Keratinocyte (primary cell): ENCODE results near the gene PLTP. TPM values are rescaled to one million over a fixed set of nuclear protein-coding genes. Genes with fewer than 3 reads are reported as not detected.

Experiments used
- DNase-seq: peaks from one replicate; pipeline ENCODE4 v3.0.0-alpha.2; 2011; ENCODE audit warnings: low read depth, missing footprints, low spot score
- FAIRE-seq: peaks from 2 replicates; lab custom pipeline; 2011; peaks lifted over from hg19 to GRCh38; lab: Jason Lieb, UNC
- H2AFZ ChIP-seq: 2 replicates; pipeline ENCODE4 v1.6.0; 2012; ENCODE audit warnings: low read length, control low read depth, inconsistent platforms; ENCODE audit not compliant: control insufficient read depth
- H3K27ac ChIP-seq: 2 replicates; pipeline ENCODE4 v1.5.1; 2011; ENCODE audit warnings: low read length; ENCODE audit not compliant: control insufficient read depth, insufficient read depth
- H3K27me3 ChIP-seq: 3 replicates; pipeline ENCODE4 v1.6.0; 2011; ENCODE audit warnings: low read length; ENCODE audit not compliant: control insufficient read depth, insufficient read depth; ENCODE audit errors: extremely low read depth
- H3K36me3 ChIP-seq, 2 experiments: 2 replicates in 1 of 2; 3 replicates in 1 of 2; pipeline ENCODE4 v1.5.1; 2011; ENCODE audit warnings: low read length in 2 of 2, mild to moderate bottlenecking in 1 of 2; ENCODE audit not compliant: control insufficient read depth in 2 of 2, insufficient read depth in 2 of 2; ENCODE audit errors: extremely low read depth in 1 of 2
- H3K4me1 ChIP-seq: 3 replicates; pipeline ENCODE4 v1.5.1; 2011; ENCODE audit warnings: low read length; ENCODE audit not compliant: control insufficient read depth, insufficient read depth; ENCODE audit errors: extremely low read depth
- H3K4me2 ChIP-seq: 3 replicates; pipeline ENCODE4 v1.6.0; 2011; ENCODE audit warnings: low read depth, low read length; ENCODE audit not compliant: control insufficient read depth, insufficient read depth; ENCODE audit errors: extremely low read depth
- H3K4me3 ChIP-seq, 3 experiments: fragments of 200-600 bp in 1 of 3; sonication (generic) in 1 of 3; 2 replicates in 2 of 3; 3 replicates in 1 of 3; pipeline ENCODE4 v1.5.1; 2011 to 2016; ENCODE audit warnings: low read length in 3 of 3, mild to moderate bottlenecking in 3 of 3, control low read depth in 2 of 3, inconsistent platforms in 1 of 3, low read depth in 1 of 3, mixed read lengths in 1 of 3, mixed run types in 1 of 3, moderate library complexity in 1 of 3; ENCODE audit not compliant: control insufficient read depth in 2 of 3, insufficient read depth in 2 of 3; ENCODE audit errors: extremely low read depth in 1 of 3
- H3K79me2 ChIP-seq: 2 replicates; pipeline ENCODE4 v1.6.0; 2012; ENCODE audit warnings: low read length; ENCODE audit not compliant: control insufficient read depth, insufficient read depth
- H3K9ac ChIP-seq: 3 replicates; pipeline ENCODE4 v1.6.0; 2011; ENCODE audit warnings: low read length; ENCODE audit not compliant: control insufficient read depth, insufficient read depth; ENCODE audit errors: extremely low read depth
- H3K9me1 ChIP-seq: 3 replicates; pipeline ENCODE4 v1.6.0; 2011; ENCODE audit warnings: low read length; ENCODE audit not compliant: control insufficient read depth, insufficient read depth; ENCODE audit errors: extremely low read depth
- H3K9me3 ChIP-seq: 2 replicates; pipeline ENCODE4 v1.5.1; 2012; ENCODE audit warnings: low read depth, low read length; ENCODE audit not compliant: control insufficient read depth
- H4K20me1 ChIP-seq: 3 replicates; pipeline ENCODE4 v1.6.0; 2011; ENCODE audit warnings: low read length; ENCODE audit not compliant: control insufficient read depth, insufficient read depth; ENCODE audit errors: extremely low read depth
- CTCF ChIP-seq, 3 experiments: IDR thresholded peaks in 1 of 3; conservative IDR thresholded peaks in 1 of 3; optimal IDR thresholded peaks in 1 of 3; 2 replicates in 2 of 3; 3 replicates in 1 of 3; pipeline versions ENCODE3 to v1.5.1; 2011; ENCODE audit warnings: low read length in 3 of 3, mild to moderate bottlenecking in 3 of 3, moderate library complexity in 2 of 3, control low read depth in 1 of 3, inconsistent platforms in 1 of 3; ENCODE audit not compliant: insufficient read depth in 2 of 3; ENCODE audit errors: extremely low read depth in 1 of 3
- EZH2 ChIP-seq: IDR thresholded peaks from one replicate; pipeline ENCODE4 v1.6.1; 2012; ENCODE audit warnings: inconsistent platforms, mild to moderate bottlenecking, low read length, moderate library complexity
- dilution Hi-C: fragments of 300-500 bp; cut with MboI; formaldehyde crosslinking; loops from one replicate; pipeline ENCODE4 v1.7.0; 2020; ENCODE audit warnings: low sequenced_read_pairs; ENCODE audit not compliant: extremely low pct_ligation_motif_present
- polyA plus RNA-seq, 5 experiments: library from polyadenylated mRNA; depleted of rRNA in 3 of 5; stranded (reverse) in 3 of 5; stranded (forward) in 1 of 5; unstranded in 1 of 5; fragments of >200 nt; gene quantifications; 1 replicate in 1 of 5; 2 replicates in 3 of 5; 3 replicates in 1 of 5; pipeline versions ENCODE4 v1.2.1 to v1.2.3, GENCODE V29; 2011 to 2012; ENCODE audit warnings: missing spikeins in 2 of 5, low read depth in 1 of 5, low replicate concordance in 1 of 5

Gene PLTP
- polyA plus RNA-seq, 1 donor (not counting 4 experiments of a cell fraction or from before 2014, with no cell fraction given) = 26.3 TPM

GRCh38 chr20:45943613-45944012 lies 31.7 kb upstream of the PLTP start:
- no peaks in the 10 kb centered on the region for H3K9me3 ChIP-seq
- peaks cover 52 to 54% of the 10 kb centered on the region in 2 experiments for H3K36me3 ChIP-seq
- H3K27ac ChIP-seq = peak overlapping the region; percentile 34
- no peak overlapping the region for H2AFZ ChIP-seq
- peak overlapping the region; percentile 6 for H3K4me2 ChIP-seq
- H3K9ac ChIP-seq = no peak overlapping the region
- dilution Hi-C loops = no loop called here
- TF ChIP-seq CTCF (optimal IDR thresholded peaks at IDR 0.05 in 1 of 3, IDR thresholded peaks at IDR 0.05 in 1 of 3, conservative IDR thresholded peaks at IDR 0.05 in 1 of 3; ENCODE audit: extremely low read depth in 1 of 3, insufficient read depth in 2 of 3, low read length in 3 of 3) (no peak), EZH2 (no peak)
- H3K4me3 ChIP-seq = no peak overlapping the region
- H3K4me1 ChIP-seq = peaks cover 16% of the 10 kb centered on the region
- DNase-seq (no peak), FAIRE-seq (no peak)
- H3K9me1 ChIP-seq = no peaks in the 10 kb centered on the region
- H3K79me2 ChIP-seq = no peaks in the 10 kb centered on the region
- no peaks in the 10 kb centered on the region for H3K27me3 ChIP-seq
- no peaks in the 10 kb centered on the region for H4K20me1 ChIP-seq

- Histone ChIP-seq H3K9me1 (no peaks in the 10 kb centered on the region), H3K4me2 (no peak overlapping the region), H3K9ac (no peak overlapping the region), H3K4me1 (peaks cover 22% of the 10 kb centered on the region), H3K9me3 (no peaks in the 10 kb centered on the region), H3K27ac (no peak overlapping the region), H3K27me3 (no peaks in the 10 kb centered on the region), H4K20me1 (no peaks in the 10 kb centered on the region), H2AFZ (no peak overlapping the region), H3K79me2 (peaks cover 18% of the 10 kb centered on the region), H3K36me3 (peaks cover 32 to 49% of the 10 kb centered on the region in 2 experiments), H3K4me3 (no peak overlapping the region)
- FAIRE-seq (no peak), DNase-seq (no peak)
- TF ChIP-seq CTCF (optimal IDR thresholded peaks at IDR 0.05 in 1 of 3, IDR thresholded peaks at IDR 0.05 in 1 of 3, conservative IDR thresholded peaks at IDR 0.05 in 1 of 3; ENCODE audit: extremely low read depth in 1 of 3, insufficient read depth in 2 of 3, low read length in 3 of 3) (no peak), EZH2 (no peak)
- dilution Hi-C loops = no loop called here
Measured at GRCh38 chr20:45940469-45940868, 28.5 kb upstream of the PLTP start.
